Measurements from ENCODE around the gene SCRT2.

SCRT2 gene

DNA sequence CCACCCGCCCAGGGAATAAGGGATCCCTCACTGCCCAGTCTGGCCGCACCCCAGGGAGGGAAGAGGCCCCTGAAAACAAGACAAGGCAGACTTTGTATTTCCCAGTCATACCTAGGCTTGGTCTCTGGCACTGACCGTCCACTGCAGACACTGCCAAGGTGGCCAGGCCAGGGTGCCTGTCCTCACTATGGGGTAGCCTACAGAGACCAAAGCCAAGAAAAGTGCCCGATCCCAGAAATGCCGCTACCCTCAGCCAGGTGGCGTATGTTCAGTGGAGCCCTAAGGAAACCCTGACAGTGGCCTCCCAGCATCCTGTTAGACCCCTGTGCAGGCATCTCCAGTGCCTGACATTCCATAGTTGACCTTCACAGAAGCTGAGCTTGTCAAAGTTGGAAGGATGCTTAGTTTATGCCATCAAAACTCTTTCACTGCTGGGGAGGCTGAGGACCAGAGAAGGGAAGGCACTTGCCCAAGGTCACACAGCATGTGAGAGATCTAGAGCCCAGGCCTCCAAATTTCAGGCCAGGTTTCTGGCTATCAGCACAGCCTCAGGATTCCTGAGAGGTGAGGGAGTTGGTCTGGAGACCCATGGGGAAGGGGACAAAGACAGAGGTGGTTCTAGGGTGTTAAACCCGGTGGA lies 2.5 kb downstream of the SCRT2 start:
- no peak for TF ChIP-seq MYC (IDR thresholded peaks at IDR 0.05; ENCODE audit: low read depth, low read length)
- TF ChIP-seq, protein P1, sequence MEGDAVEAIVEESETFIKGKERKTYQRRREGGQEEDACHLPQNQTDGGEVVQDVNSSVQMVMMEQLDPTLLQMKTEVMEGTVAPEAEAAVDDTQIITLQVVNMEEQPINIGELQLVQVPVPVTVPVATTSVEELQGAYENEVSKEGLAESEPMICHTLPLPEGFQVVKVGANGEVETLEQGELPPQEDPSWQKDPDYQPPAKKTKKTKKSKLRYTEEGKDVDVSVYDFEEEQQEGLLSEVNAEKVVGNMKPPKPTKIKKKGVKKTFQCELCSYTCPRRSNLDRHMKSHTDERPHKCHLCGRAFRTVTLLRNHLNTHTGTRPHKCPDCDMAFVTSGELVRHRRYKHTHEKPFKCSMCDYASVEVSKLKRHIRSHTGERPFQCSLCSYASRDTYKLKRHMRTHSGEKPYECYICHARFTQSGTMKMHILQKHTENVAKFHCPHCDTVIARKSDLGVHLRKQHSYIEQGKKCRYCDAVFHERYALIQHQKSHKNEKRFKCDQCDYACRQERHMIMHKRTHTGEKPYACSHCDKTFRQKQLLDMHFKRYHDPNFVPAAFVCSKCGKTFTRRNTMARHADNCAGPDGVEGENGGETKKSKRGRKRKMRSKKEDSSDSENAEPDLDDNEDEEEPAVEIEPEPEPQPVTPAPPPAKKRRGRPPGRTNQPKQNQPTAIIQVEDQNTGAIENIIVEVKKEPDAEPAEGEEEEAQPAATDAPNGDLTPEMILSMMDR (IDR thresholded peaks at IDR 0.05; ENCODE audit: low read depth, low read length): no peak
- TF ChIP-seq POLR2A (IDR thresholded peaks at IDR 0.05; ENCODE audit: extremely low read depth, insufficient read length): no peak
- TF ChIP-seq, protein P2, sequence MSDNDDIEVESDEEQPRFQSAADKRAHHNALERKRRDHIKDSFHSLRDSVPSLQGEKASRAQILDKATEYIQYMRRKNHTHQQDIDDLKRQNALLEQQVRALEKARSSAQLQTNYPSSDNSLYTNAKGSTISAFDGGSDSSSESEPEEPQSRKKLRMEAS (IDR thresholded peaks at IDR 0.05; ENCODE audit: low read depth, low read length): no peak
- no peak overlapping the region for H3K4me3 ChIP-seq (ENCODE audit: low read depth, low read length)
- DNase-seq (ENCODE audit: low read depth): no peak

DNA sequence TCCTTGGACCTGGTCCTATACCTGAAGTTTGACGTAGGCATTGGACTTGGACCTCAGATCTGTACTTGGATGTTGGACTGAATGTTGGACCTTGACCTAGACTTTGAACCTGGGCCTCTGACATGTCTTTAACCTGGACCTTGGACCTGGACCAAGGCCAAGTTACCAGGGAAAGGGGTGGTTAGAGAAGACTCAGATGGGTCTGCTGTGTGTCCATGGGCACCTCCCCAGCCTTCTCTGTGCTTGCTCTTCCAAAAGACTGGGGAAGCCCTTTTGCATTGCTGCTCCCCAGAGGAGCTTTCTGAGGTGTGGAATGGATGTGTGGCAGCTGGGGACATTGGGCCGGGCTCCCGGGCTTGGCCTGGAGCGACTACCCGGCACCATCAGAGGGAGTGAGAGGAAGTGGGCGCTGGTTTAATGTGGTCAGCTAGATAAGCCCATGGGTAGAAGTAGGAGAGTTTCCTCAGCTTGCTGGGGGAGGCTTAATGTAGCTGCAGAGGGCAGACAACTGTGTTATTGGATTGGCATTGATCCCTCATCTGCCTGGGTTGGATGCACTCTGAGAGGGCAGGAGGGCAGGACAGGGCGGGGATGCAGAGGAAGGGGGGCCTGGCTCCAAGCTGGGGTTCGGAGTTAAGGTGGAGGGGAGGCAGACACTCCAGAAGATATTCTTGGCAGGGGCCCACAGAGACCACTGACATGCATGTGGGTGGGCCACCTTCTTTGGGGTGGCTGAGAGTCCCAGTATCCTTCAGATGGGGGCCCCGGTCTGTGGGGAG lies 4.2 kb downstream of the SCRT2 start:
- H3K4me3 ChIP-seq (ENCODE audit: low read depth, low read length): no peak overlapping the region
- peak; percentile 96 for DNase-seq (ENCODE audit: low read depth)
- TF ChIP-seq, protein P2 (IDR thresholded peaks at IDR 0.05; ENCODE audit: low read depth, low read length): peak; percentile 32; the same call in 1 of the 2 replicates
- no peak for TF ChIP-seq MYC (IDR thresholded peaks at IDR 0.05; ENCODE audit: low read depth, low read length)

DNA sequence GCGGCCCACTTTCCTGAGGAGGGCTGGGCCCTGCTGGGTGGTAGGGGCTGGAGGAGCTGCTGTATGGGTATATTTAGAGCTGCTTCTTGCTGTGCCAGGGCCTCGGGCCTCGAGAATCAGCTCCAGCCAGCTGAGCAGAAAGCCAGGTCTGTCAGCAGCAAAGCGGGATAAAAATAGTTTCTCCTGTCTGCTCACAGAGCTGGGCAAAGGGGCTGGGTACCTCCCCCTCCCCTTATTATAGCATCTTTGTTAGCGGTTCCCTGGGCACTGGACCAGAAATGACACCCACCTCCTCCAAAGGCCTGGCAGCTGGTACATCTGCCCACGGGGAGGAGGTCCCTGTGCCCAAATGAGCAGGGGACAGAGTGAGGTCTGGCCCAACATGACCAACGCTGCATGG lies 6.0 kb downstream of the SCRT2 start:
- H3K4me3 ChIP-seq (ENCODE audit: low read depth, low read length): no peak overlapping the region
- no peak for DNase-seq (ENCODE audit: low read depth)
- no peak for TF ChIP-seq POLR2A (IDR thresholded peaks at IDR 0.05; ENCODE audit: extremely low read depth, insufficient read length)
- TF ChIP-seq, protein P1 (IDR thresholded peaks at IDR 0.05; ENCODE audit: low read depth, low read length): no peak
- TF ChIP-seq, protein P2 (IDR thresholded peaks at IDR 0.05; ENCODE audit: low read depth, low read length): no peak

GRCh38 chr20:668638-669037 lies 7.0 kb downstream of the SCRT2 start:
- no peak overlapping the region for H3K4me3 ChIP-seq (ENCODE audit: low read depth, low read length)
- TF ChIP-seq, protein P1 (IDR thresholded peaks at IDR 0.05; ENCODE audit: low read depth, low read length): no peak
- TF ChIP-seq MYC (IDR thresholded peaks at IDR 0.05; ENCODE audit: low read depth, low read length) (no peak), POLR2A (IDR thresholded peaks at IDR 0.05; ENCODE audit: extremely low read depth, insufficient read length) (no peak)
- TF ChIP-seq, protein P2 (IDR thresholded peaks at IDR 0.05; ENCODE audit: low read depth, low read length): no peak

DNA sequence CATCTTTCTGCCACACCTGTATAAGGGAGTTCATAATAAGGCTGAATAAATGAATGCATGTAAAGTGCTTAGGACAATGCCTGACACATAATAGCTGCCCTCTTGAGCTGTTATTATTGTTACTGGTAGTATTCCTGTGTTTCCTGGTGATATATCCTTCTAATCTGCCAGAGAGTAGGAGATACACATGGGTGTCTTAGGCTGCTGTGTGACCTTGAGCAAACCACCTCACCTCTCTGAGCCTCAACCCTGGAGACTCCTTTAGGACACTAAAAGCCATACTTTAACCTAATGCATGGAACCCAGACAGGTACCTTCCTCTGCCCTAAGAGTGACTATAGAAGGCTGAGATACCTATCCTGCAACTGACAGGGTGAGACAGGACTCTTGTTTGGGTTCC lies 7.6 kb downstream of the SCRT2 start:
- no peak overlapping the region for H3K4me3 ChIP-seq (ENCODE audit: low read depth, low read length)
- TF ChIP-seq, protein P2 (IDR thresholded peaks at IDR 0.05; ENCODE audit: low read depth, low read length): no peak
- TF ChIP-seq, protein P1 (IDR thresholded peaks at IDR 0.05; ENCODE audit: low read depth, low read length): no peak
- no peak for TF ChIP-seq MYC (IDR thresholded peaks at IDR 0.05; ENCODE audit: low read depth, low read length)
- DNase-seq (ENCODE audit: low read depth): no peak

More at GRCh38 chr20:668638-669037, 7.0 kb downstream of the SCRT2 start:
- peak; percentile 59 for DNase-seq (ENCODE audit: low read depth)

DNA sequence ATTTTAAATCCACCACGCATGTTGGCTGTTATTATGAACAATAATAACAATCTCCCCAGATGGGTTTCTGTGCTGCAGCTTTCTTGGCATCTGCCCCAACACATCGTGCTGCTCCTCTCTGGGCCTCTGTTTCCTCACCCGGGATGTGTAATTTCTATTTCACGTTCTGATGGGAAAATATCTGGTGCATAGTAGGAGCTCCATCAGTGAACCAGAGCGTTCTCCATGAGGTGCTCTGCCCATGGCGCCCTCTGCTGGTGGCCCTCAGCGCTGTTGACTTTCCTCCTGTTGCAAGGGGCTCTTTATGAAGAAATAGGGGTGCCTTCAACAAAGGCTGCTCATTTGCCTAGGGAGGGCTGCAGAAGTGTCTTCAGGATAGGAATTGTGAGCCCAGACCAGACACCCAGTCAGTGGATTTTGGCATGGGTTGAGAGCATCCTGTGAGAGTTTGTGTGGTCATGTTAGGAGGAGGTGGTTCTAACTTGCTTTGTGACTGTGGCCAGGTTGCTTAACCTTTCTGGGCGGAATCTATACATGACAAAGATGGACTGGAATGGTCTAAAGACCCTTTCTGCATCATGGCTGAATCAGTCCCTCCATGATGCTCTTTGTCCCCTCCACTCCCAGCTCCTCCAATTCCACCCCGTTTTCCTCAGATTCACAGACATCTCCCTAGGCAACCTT lies 8.1 kb downstream of the SCRT2 start:
- peak; percentile 73 for DNase-seq (ENCODE audit: low read depth)

More for the DNA sequence above, 8.1 kb downstream of the SCRT2 start:
- TF ChIP-seq MYC (IDR thresholded peaks at IDR 0.05; ENCODE audit: low read depth, low read length) (peak; percentile 51; the same call in 1 of the 2 replicates), POLR2A (IDR thresholded peaks at IDR 0.05; ENCODE audit: extremely low read depth, insufficient read length) (no peak)
- TF ChIP-seq, protein P2 (IDR thresholded peaks at IDR 0.05; ENCODE audit: low read depth, low read length): peak; percentile 42; the same call in 1 of the 2 replicates
- TF ChIP-seq, protein P1 (IDR thresholded peaks at IDR 0.05; ENCODE audit: low read depth, low read length): peak; percentile 97
- H3K4me3 ChIP-seq (ENCODE audit: low read depth, low read length): no peak overlapping the region
